ENCODE data around the gene NOXO1.
"Not testable (repeated sequence)": the region's sequence is repeated elsewhere in the genome, so short reads cannot be mapped to it uniquely, and the experiment has no call there.

NOXO1 gene

GRCh38 chr16:1946495-1947368 is 34.5 kb downstream of the NOXO1 start:
- no peak for DNase-seq (ENCODE audit: low read depth, low spot score)
- no peak overlapping the region for H3K4me3 ChIP-seq (ENCODE audit: low read length)

GRCh38 chr16:1945559-1946391 is 35.5 kb downstream of the NOXO1 start:
- DNase-seq (ENCODE audit: low read depth, low spot score): no peak
- H3K4me3 ChIP-seq (ENCODE audit: low read length): no peak overlapping the region

- no peak for DNase-seq (ENCODE audit: low read depth, low spot score)
- H3K4me3 ChIP-seq (ENCODE audit: low read length): no peak overlapping the region
Observed at GRCh38 chr16:1944612-1945199, 36.6 kb downstream of the NOXO1 start.

DNA sequence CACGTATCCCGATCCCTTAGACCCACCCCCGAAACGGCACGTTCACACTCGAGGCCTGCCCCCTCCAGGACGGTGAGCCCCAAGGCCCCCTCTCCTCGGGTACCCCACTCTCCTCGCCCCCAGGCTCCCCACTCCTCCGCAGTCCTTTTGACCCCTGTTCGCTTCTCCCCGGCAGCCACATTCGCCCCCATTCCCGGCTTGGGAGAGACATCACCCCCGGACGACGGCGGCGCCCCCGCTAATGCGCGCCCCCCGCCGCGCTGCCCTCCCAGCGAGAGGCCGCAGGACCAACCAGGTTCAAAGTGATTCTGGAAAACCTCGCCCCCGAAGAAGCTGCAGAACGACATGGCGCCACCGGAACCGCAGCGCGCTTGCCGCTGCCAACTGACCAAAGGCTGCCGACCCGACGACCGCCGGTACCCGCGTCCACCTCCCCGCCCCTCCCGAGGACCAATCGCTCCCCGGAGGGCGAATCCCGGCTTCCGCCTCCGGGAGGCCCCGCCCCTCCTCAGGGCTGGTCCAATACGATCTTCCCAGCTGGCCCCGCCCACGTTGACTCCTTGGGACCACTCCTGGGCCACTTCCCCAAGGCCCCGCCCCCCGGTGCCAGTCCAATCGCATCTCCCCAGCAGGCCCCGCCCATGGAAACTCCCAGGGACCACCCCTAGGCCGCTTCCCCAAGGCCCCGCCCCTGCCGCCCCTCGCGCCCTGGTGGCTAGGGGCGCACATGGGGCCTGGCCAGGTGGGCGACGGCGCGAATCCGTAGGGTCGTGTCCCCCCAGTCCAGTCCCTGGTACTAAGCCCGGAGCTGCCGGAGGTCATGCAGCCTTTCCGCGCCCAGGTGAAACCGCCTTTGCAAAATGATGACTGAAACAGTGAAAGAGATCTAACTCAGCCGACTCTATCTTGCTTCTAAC is 38.2 kb downstream of the NOXO1 start, which contains the start of gene MSRB1:
Gene MSRB1 (minus strand): TSS at position 390 of the 917 bp plus-strand sequence. CDS start 43 bp downstream, at position 347.
- peak; percentile 95 for DNase-seq (ENCODE audit: low read depth, low spot score)
- H3K4me3 ChIP-seq (ENCODE audit: low read length): peak within 1 kb of the TSS; percentile 58

DNA sequence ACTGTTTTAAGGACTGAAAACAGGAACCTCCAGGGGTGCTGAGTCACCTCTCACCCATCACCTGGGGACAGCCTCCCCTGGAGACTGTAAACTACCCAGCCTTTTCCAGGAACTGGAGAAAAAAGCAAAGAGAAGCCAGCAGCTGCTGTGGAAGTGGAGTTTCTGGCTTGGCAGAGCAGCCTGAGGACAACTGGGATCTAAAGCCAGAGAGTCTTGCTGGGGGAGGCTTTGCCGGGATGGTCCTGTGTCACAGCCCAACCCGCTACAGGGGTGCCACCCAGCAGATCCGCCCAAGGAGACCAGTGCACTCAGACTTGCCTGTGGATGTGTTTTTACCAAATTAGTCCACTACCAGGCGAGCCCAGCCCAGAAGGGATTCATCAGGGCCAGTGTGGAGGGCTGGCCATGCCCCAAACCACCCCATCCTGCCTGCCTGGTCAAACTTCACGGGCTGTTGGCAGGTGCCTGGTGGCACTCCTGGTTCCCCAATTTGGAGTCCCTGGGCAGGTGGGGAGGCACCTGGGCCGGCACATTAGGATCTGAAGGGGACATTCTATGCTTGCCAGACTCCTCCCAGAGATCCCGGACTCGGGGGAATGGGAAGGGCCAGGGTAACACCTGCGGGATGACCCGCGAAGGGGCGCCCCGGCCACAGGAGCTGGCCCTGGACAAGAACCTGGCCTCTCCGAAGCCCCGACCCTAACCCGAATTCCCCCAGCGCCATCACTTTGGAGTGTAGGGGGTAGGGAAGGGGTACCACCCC is 39.0 kb downstream of the NOXO1 start:
- no peak for DNase-seq (ENCODE audit: low read depth, low spot score)
- H3K4me3 ChIP-seq (ENCODE audit: low read length): peak overlapping the region; percentile 58

DNA sequence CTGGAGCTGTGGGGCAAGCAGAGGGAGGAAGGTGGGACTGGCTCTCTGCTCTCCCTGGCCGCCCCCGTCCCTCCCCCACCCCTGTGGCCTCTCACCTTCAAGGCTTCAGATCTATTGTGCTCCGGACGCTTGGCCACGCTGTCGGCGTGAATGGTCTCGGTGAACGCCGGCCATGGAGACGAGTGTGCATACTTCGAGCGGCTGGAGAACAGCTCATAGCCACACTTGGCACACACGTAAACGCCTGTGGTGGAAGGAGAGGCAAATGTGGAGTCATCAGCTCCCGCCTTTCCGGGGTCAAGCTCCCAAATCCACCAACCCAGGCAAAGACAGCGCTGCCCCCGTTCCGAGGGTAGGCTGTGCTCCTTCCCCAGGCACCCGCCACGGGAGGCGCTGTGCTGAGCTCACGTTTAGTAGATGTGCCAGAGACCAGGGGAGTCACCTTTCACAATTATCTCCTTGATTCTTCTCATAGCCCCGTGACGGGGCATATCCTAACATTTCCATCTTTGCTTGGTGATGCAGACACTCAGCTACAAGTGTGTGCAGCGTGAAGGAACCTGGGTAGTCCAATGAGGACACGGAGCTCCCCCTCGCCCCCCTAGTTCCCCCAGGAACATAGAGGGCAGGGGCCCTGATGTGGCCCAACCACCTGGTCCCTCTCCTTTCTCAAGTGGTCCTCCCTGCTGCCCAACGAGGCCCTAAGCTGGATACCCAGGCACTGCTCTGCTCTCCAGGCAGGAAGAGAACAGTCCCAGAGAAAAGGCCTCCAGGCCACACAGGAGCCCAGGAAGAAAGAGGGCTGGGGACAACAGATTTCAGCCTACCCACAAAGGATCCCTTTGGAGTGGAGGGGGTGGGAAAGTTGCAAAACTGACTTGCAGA is 39.9 kb downstream of the NOXO1 start:
- no peak overlapping the region for H3K4me3 ChIP-seq (ENCODE audit: low read length)
- no peak for DNase-seq (ENCODE audit: low read depth, low spot score)

DNA sequence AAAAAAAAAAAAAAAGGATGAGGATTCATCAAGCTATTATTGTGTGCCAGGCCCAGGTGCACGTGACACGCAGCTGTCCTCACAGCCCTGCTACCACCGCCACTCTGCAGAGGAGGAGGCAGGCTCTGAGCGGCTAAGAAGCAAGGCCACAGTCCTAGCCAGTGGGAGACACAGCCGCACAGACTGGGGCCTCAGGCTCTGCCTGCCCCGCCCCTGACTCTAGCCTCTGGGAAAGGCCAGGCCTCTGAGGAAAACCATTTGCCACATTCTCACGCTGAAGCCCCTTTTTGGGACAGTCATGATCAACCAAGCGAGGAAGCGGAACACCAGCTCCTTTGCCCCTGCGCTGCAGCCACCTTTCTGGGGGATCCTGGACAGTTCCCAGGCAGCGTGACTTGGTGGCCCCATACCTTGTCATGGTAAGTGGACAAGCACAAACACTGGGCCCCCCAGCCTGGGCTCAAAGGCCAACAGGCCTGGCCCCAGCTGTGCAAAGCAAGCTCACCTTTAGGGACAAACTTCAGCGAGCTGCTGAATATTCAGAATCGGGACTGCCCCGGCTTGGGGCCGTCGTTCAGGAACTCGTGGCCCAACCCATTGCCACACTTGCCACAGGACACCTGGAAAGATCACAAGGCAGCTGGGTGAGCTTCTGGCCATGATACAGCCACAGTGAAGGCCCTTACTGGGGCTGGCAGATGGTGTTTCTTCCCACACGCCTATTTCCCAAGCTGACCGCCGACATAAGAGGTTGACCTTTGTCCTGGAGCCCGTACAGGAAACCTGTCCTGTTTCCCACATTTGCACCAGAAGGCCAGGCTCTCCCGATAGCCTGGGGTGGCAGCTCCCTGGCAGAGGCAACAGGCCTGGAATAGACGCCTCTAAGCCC is 40.8 kb downstream of the NOXO1 start:
- H3K4me3 ChIP-seq (ENCODE audit: low read length): no peak overlapping the region
- no peak for DNase-seq (ENCODE audit: low read depth, low spot score)

DNA sequence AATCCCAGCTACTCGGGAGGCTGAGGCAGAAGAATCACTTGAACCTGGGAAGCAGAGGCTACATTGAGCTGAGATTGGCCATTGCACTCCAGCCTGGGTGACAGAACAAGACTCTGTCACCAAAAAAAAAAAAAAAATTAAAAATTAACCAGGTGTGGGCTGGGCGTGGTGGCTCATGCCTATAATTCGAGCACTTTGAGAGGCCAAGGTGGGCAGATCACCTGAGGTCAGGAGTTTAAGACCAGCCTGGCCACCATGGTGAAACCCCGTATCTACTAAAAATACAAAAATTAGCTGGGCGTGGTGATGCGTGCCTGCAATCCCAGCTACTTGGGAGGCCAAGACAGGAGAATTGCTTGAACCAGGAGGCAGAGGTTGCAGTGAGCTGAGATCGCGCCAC is 41.4 kb downstream of the NOXO1 start:
- not testable (repeated sequence) for H3K4me3 ChIP-seq (ENCODE audit: low read length); DNase-seq (ENCODE audit: low read depth, low spot score)

DNA sequence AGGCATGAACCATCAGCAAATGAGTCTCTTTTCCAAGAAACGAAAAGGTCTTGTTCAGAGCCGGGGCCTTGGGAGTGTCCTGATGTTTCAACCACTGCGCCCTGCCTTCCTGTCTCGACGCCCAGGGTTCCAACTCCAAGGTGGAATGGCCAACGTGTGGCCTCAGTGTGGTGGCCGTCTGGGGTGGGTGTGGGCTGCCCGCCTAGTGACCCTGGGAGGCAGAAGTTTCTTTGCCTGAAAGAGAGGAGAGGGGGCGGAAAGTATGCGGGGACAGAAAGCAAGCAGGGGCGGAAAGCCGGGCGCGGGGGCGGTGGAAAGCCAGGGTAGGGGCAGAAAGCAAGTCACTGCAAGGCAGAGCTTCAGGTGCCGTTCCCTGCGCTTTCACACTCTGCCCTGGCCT is 42.4 kb downstream of the NOXO1 start:
- no peak for DNase-seq (ENCODE audit: low read depth, low spot score)
- H3K4me3 ChIP-seq (ENCODE audit: low read length): no peak overlapping the region

DNA sequence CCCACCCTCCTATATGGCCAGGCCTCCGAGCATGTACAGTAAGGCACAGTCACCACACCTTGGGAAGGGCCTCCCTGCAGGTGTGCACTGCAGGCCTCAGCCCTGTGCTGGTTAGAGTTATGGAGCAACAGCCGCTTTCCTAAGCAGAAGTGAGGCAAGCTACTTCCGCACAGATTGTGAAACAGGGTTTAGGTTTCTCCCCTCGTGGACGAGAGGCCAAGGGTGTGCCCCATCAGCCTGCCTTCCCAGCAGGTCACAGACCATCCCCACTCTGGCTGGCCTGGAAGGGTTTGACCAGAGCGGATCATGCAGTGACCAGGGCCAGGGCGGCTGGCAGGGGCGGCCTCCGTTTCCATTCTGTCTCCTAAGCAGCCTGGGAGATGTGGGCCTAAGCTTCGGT is 43.0 kb downstream of the NOXO1 start:
- H3K4me3 ChIP-seq (ENCODE audit: low read length): no peak overlapping the region
- no peak for DNase-seq (ENCODE audit: low read depth, low spot score)

- H3K4me3 ChIP-seq (ENCODE audit: low read length): no peak overlapping the region
- no peak for DNase-seq (ENCODE audit: low read depth, low spot score)
Observed at GRCh38 chr16:1936945-1937479, 44.3 kb downstream of the NOXO1 start.

DNA sequence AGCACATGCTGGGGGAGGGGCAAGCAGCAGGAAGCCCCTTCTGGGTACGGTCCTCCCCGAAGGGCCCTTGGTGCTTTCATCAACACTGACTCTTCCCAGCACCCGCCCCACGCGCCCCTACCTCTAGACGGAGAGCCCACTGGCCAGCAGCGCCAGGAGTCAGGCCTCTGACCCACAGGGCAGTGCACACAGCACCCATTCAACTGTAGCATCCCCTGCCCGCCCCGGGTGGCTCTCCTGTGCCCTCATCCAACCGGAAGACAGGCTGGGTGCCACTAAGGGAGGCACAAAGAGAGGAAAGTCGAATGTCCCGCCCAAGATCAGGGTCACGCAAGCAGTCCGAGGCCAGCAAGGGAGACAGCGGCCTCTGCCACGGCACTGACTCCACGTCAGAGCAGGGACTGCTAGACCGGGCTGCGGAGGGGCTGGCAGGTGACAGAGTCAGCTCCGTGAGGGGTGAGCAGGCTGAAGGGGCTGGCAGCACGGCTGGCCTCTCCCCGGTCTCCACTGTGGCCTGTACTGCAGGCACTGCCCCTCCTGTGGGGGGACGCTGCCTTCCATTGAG is 48.1 kb downstream of the NOXO1 start:
- no peak for DNase-seq (ENCODE audit: low read depth, low spot score)
- H3K4me3 ChIP-seq (ENCODE audit: low read length): no peak overlapping the region

- DNase-seq (ENCODE audit: low read depth, low spot score): no peak
- H3K4me3 ChIP-seq (ENCODE audit: low read length): no peak overlapping the region
Observed at GRCh38 chr16:1932050-1933028, 48.9 kb downstream of the NOXO1 start.

DNA sequence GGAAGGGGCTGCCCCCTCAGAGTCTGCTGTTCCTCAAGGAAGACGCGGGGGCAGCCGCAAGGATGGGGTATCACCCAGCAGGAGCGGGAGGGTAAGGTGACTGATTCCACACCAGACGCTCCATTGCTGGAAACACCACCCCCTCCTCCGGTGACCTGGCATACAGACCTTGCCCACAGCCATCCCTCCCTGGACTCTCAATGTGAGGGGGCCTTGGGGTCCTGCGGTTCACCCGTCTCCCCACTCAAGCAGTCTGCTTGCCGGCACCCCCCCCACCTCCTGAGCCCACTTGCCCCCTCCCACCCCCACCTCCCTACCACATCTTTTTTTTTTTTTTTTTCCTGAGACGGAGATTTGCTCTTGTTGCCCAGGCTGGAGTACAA is 50.9 kb downstream of the NOXO1 start:
- DNase-seq (ENCODE audit: low read depth, low spot score): no peak
- no peak overlapping the region for H3K4me3 ChIP-seq (ENCODE audit: low read length)

Data from Jurkat, Clone E6-1 (cell line).